HG02610 (cell line): ENCODE results near the gene CNST.
"Not testable (repeated sequence)": the region's sequence is repeated elsewhere in the genome, so short reads cannot be mapped to it uniquely, and the experiment has no call there.

ENCODE experiments used
- ATAC-seq: cut with Tn5 transposase; IDR thresholded peaks from one replicate; pipeline ENCODE4 v1.9.1; 2021; ENCODE audit warnings: mild to moderate bottlenecking, moderate library complexity; ENCODE audit not compliant: unreplicated experiment

The CNST gene

GRCh38 chr1:246583056-246583440, 16.8 kb downstream of the CNST start:
- no peak for ATAC-seq

- ATAC-seq = no peak
Measured at GRCh38 chr1:246583448-246584185, 17.4 kb downstream of the CNST start.

GRCh38 chr1:246587032-246587431, 20.8 kb downstream of the CNST start:
- no peak for ATAC-seq

GRCh38 chr1:246587606-246588005, 21.4 kb downstream of the CNST start:
- ATAC-seq = no peak

GRCh38 chr1:246588159-246588721, 22.0 kb downstream of the CNST start:
- no peak for ATAC-seq

- not testable (repeated sequence) for ATAC-seq
Measured at GRCh38 chr1:246589919-246590318, 23.7 kb downstream of the CNST start.

GRCh38 chr1:246591047-246591446, 24.8 kb downstream of the CNST start:
- ATAC-seq = peak; percentile 46

- peak; percentile 97 for ATAC-seq
Measured at GRCh38 chr1:246591504-246591903, 25.2 kb downstream of the CNST start.

- no peak for ATAC-seq
Measured at GRCh38 chr1:246591958-246592357, 25.7 kb downstream of the CNST start.

GRCh38 chr1:246592695-246593094, 26.4 kb downstream of the CNST start:
- ATAC-seq = no peak

- no peak for ATAC-seq
Measured at GRCh38 chr1:246595146-246595545, 28.9 kb downstream of the CNST start.

- ATAC-seq = no peak
Measured at GRCh38 chr1:246597340-246597739, 31.1 kb downstream of the CNST start.

- no peak for ATAC-seq
Measured at GRCh38 chr1:246597971-246598370, 31.7 kb downstream of the CNST start.

- ATAC-seq = no peak
Measured at GRCh38 chr1:246599315-246599714, 33.1 kb downstream of the CNST start.

GRCh38 chr1:246600579-246600978, 34.3 kb downstream of the CNST start:
- ATAC-seq = no peak

- peak; percentile 63 for ATAC-seq
Measured at GRCh38 chr1:246602194-246602593, 35.9 kb downstream of the CNST start.

- not testable (repeated sequence) for ATAC-seq
Measured at GRCh38 chr1:246605231-246605630, 39.0 kb downstream of the CNST start.

- no peak for ATAC-seq
Measured at GRCh38 chr1:246607462-246607861, 41.2 kb downstream of the CNST start.

GRCh38 chr1:246608616-246609376, 42.5 kb downstream of the CNST start:
- peak; percentile 64 for ATAC-seq

GRCh38 chr1:246609632-246610031, 43.4 kb downstream of the CNST start:
- ATAC-seq = no peak

- no peak for ATAC-seq
Measured at GRCh38 chr1:246613096-246613758, 47.0 kb downstream of the CNST start.
